Liver (tissue), 9 donors: ENCODE measurements around the gene TMTC1. TPM values are rescaled to one million over a fixed set of nuclear protein-coding genes. Genes with fewer than 3 reads are reported as not detected.

Experiments
- DNase-seq: peaks from one replicate; pipeline ENCODE4 v3.0.0-alpha.2; 2017; ENCODE audit warnings: low spot score
- H3K27ac ChIP-seq, 2 donors: one replicate each; pipeline ENCODE4 v1.7.0; 2013; ENCODE audit warnings: inconsistent platforms in 2 of 2, low read length in 2 of 2, control low read depth in 1 of 2, low read depth in 1 of 2, mild to moderate bottlenecking in 1 of 2
- H3K27me3 ChIP-seq, 4 donors: one replicate each; pipeline versions ENCODE4 v1.6.1 to v1.7.0; 2013; ENCODE audit warnings: low read length in 3 of 4, inconsistent platforms in 1 of 4, mild to moderate bottlenecking in 1 of 4, moderate library complexity in 1 of 4; ENCODE audit not compliant: control insufficient read depth in 4 of 4, insufficient read depth in 4 of 4
- H3K36me3 ChIP-seq, 4 donors: one replicate each; pipeline versions ENCODE4 v1.6.1 to v1.7.0; 2013; ENCODE audit warnings: low read length in 3 of 4, mild to moderate bottlenecking in 3 of 4, low read depth in 1 of 4, moderate library complexity in 1 of 4; ENCODE audit not compliant: control insufficient read depth in 4 of 4, insufficient read depth in 3 of 4
- H3K4me1 ChIP-seq, 4 donors: one replicate each; pipeline versions ENCODE4 v1.6.1 to v1.7.0; 2013; ENCODE audit warnings: low read length in 3 of 4, mild to moderate bottlenecking in 3 of 4, moderate library complexity in 1 of 4; ENCODE audit not compliant: control insufficient read depth in 4 of 4, insufficient read depth in 4 of 4
- H3K4me3 ChIP-seq, 3 donors: one replicate each; pipeline versions ENCODE4 v1.6.1 to v1.7.0; 2013; ENCODE audit warnings: low read length in 3 of 3, control low read depth in 1 of 3, low read depth in 1 of 3, mild to moderate bottlenecking in 1 of 3
- H3K9ac ChIP-seq, 2 donors: one replicate each; pipeline ENCODE4 v1.7.0; 2013; ENCODE audit warnings: low read length in 2 of 2, mild to moderate bottlenecking in 2 of 2, moderate library complexity in 2 of 2, control low read depth in 1 of 2, low read depth in 1 of 2
- H3K9me3 ChIP-seq, 4 donors: one replicate each; pipeline versions ENCODE4 v1.6.1 to v1.7.0; 2013; ENCODE audit warnings: low read length in 3 of 4; ENCODE audit not compliant: control insufficient read depth in 4 of 4
- ATF3 ChIP-seq: IDR thresholded peaks from 2 replicates; pipeline ENCODE4 v1.6.1; 2016; ENCODE audit warnings: antibody characterized with exemption
- CTCF ChIP-seq: fragments of 150-350 bp; IDR thresholded peaks from 2 replicates; pipeline ENCODE4 v1.5.1; 2017; ENCODE audit warnings: improper control_type of control experiment, low read depth, low read length; ENCODE audit not compliant: missing input control
- EGR1 ChIP-seq, 2 donors: IDR thresholded peaks; 2 replicates each; pipeline ENCODE4 v1.6.1; 2016 to 2018; ENCODE audit warnings: antibody characterized with exemption in 2 of 2, low read depth in 2 of 2
- FOXA1 ChIP-seq: IDR thresholded peaks from 2 replicates; pipeline ENCODE4 v1.6.1; 2016; ENCODE audit warnings: antibody characterized with exemption
- FOXA2 ChIP-seq: IDR thresholded peaks from 2 replicates; pipeline ENCODE4 v1.6.1; 2016; ENCODE audit warnings: antibody characterized with exemption
- HNF4A ChIP-seq, 2 donors: conservative IDR thresholded peaks; 2 replicates each; pipeline ENCODE4 v1.6.1; 2016; ENCODE audit warnings: antibody characterized with exemption in 2 of 2, mild to moderate bottlenecking in 2 of 2
- JUND ChIP-seq, 2 donors: IDR thresholded peaks; 2 replicates each; pipeline ENCODE4 v1.6.1; 2016; ENCODE audit warnings: antibody characterized with exemption in 2 of 2
- MAX ChIP-seq: IDR thresholded peaks from 2 replicates; pipeline ENCODE4 v1.6.1; 2016; ENCODE audit warnings: antibody characterized with exemption
- NR2F2 ChIP-seq: IDR thresholded peaks from 2 replicates; pipeline ENCODE4 v1.6.1; 2016; ENCODE audit warnings: antibody characterized with exemption
- RAD21 ChIP-seq, 2 donors: IDR thresholded peaks; 2 replicates each; pipeline ENCODE4 v1.6.1; 2016; ENCODE audit warnings: antibody characterized with exemption in 2 of 2, mild to moderate bottlenecking in 2 of 2
- RXRA ChIP-seq, 2 donors: IDR thresholded peaks; 2 replicates each; pipeline ENCODE4 v1.6.1; 2017 to 2018; ENCODE audit warnings: antibody characterized with exemption in 2 of 2, mild to moderate bottlenecking in 1 of 2
- SP1 ChIP-seq: IDR thresholded peaks from 2 replicates; pipeline ENCODE4 v1.6.1; 2018; ENCODE audit warnings: antibody characterized with exemption, mild to moderate bottlenecking
- TAF1 ChIP-seq: conservative IDR thresholded peaks from 2 replicates; pipeline ENCODE4 v1.6.1; 2016; ENCODE audit warnings: antibody characterized with exemption, mild to moderate bottlenecking
- YY1 ChIP-seq: IDR thresholded peaks from 2 replicates; pipeline ENCODE4 v1.6.1; 2016; ENCODE audit warnings: antibody characterized with exemption, mild to moderate bottlenecking
- ZBTB33 ChIP-seq: IDR thresholded peaks from 2 replicates; pipeline ENCODE4 v1.6.1; 2016; ENCODE audit warnings: antibody characterized with exemption
- WGBS: extraction: QIAGEN DNeasy Blood & Tissue Kit; methylation state at CpG from one replicate; pipeline ENCODE4 v1.1.7; 2013; 5-methylcytosine and 5-hydroxymethylcytosine counted together
- polyA plus RNA-seq, 2 donors: library from polyadenylated mRNA; stranded (reverse) in 1 of 2; unstranded in 1 of 2; fragments of 200-250 nt in 1 of 2; fragments of >200 nt in 1 of 2; fragmentation: Nextera tagmentation in 1 of 2; extraction: Ambion mirVana in 1 of 2; gene quantifications; one replicate each; pipeline versions ENCODE4 v1.2.1 to v1.2.3, GENCODE V29; 2013 to 2015
- total RNA-seq, 2 donors: library from RNA; depleted of rRNA; stranded (reverse); fragments of >200 nt; gene quantifications; one replicate each; pipeline ENCODE4 v1.2.3, GENCODE V29; 2014
- donor health status: healthy.
- donor health status: healthy.
- donor health status: healthy.
- donor health status: healthy.
- donor health status: healthy.

Gene TMTC1
- total and polyA plus RNA-seq, 4 donors = 0.76 to 3.3 (median 2.1) TPM

GRCh38 chr12:29572938-29573337 is 210.8 kb downstream of the TMTC1 start:
- H3K27me3 ChIP-seq = no peaks in the 10 kb centered on the region
- no peak for DNase-seq
- 69% methylated on average over 4 of the region's 4 CpGs for WGBS
- no peaks in the 10 kb centered on the region for H3K4me1 ChIP-seq
- H3K9me3 ChIP-seq = no peaks in the 10 kb centered on the region
- no peak overlapping the region for H3K4me3 ChIP-seq
- H3K9ac ChIP-seq = no peak overlapping the region
- peaks cover 0 to 5% (median 0%) of the 10 kb centered on the region in 4 donors for H3K36me3 ChIP-seq
- no peak overlapping the region for H3K27ac ChIP-seq
- TF ChIP-seq YY1 (no peak), TAF1 (no peak), JUND (IDR thresholded peaks at IDR 0.05) (no peak), SP1 (no peak), ATF3 (no peak), NR2F2 (no peak), FOXA2 (no peak)

GRCh38 chr12:29572464-29572863 is 211.3 kb downstream of the TMTC1 start:
- no peak for TF ChIP-seq ATF3
- no peak for TF ChIP-seq SP1
- TF ChIP-seq MAX = no peak
- no peak for TF ChIP-seq JUND (IDR thresholded peaks at IDR 0.05)
- 94% methylated on average over 4 of the region's 4 CpGs for WGBS
- peaks cover 0 to 5% (median 0%) of the 10 kb centered on the region in 4 donors for H3K36me3 ChIP-seq
- H3K27me3 ChIP-seq = no peaks in the 10 kb centered on the region
- no peak overlapping the region for H3K9ac ChIP-seq
- DNase-seq = no peak
- H3K9me3 ChIP-seq = no peaks in the 10 kb centered on the region
- no peaks in the 10 kb centered on the region for H3K4me1 ChIP-seq
- H3K27ac ChIP-seq = no peak overlapping the region
- H3K4me3 ChIP-seq = no peak overlapping the region

- Histone ChIP-seq H3K9ac (no peak overlapping the region), H3K4me3 (no peak overlapping the region), H3K27ac (no peak overlapping the region), H3K36me3 (peaks cover 0 to 5% (median 0%) of the 10 kb centered on the region in 4 donors), H3K4me1 (no peaks in the 10 kb centered on the region), H3K27me3 (no peaks in the 10 kb centered on the region), H3K9me3 (no peaks in the 10 kb centered on the region)
- TF ChIP-seq HNF4A (conservative IDR thresholded peaks at IDR 0.05) = no peak
- no peak for TF ChIP-seq EGR1 (IDR thresholded peaks at IDR 0.05; ENCODE audit: low read depth in 2 of 2)
- TF ChIP-seq JUND (IDR thresholded peaks at IDR 0.05) = no peak
- no peak for TF ChIP-seq RAD21 (IDR thresholded peaks at IDR 0.05)
- TF ChIP-seq NR2F2 = no peak
- TF ChIP-seq FOXA2 = no peak
- TF ChIP-seq SP1 = no peak
- TF ChIP-seq RXRA (IDR thresholded peaks at IDR 0.05) = no peak
- DNase-seq = no peak
- 86% methylated on average over 2 of the region's 2 CpGs for WGBS
Measured at GRCh38 chr12:29569132-29569757, 214.5 kb downstream of the TMTC1 start.

GRCh38 chr12:29566441-29566840 is 217.3 kb downstream of the TMTC1 start:
- WGBS = 77% methylated on average over 6 of the region's 6 CpGs
- no peak overlapping the region for H3K27ac ChIP-seq
- no peaks in the 10 kb centered on the region for H3K27me3 ChIP-seq
- no peak overlapping the region for H3K4me3 ChIP-seq
- no peaks in the 10 kb centered on the region for H3K4me1 ChIP-seq
- DNase-seq = no peak
- H3K36me3 ChIP-seq = peaks cover 0 to 2% (median 0%) of the 10 kb centered on the region in 4 donors
- H3K9ac ChIP-seq = no peak overlapping the region
- H3K9me3 ChIP-seq = no peaks in the 10 kb centered on the region
- TF ChIP-seq CTCF (no peak), MAX (no peak), ZBTB33 (no peak), RXRA (IDR thresholded peaks at IDR 0.05) (no peak), FOXA1 (no peak)
